ENCODE measurements around the gene TSPAN10. TPM values are rescaled to one million over a fixed set of nuclear protein-coding genes. Genes with fewer than 3 reads are reported as not detected.
A peak's percentile ranks its signal among the peaks of the same experiment; 100 is the strongest.

The TSPAN10 gene
- total RNA-seq, 1 experiment from 2014 or later: 4.0 TPM

DNA sequence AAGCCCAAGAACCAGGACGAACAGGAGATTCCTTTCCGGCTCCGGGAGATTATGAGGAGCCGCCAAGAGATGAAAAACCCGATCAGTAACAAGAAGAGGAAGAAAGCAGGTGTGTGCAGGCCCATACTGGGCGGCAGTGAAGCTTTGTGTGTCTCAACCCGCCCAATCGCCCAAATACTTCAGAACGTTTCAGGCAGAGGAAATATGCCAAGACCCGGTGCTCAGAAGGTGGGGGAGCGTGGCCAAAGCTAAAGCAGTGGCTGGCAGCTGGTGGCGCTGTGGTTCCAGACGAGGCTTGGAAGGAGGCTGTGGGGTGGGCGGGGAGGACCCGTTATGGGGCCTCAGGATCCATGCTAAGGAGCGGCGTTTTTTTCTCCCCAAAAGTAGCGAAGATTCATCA is 30.8 kb downstream of the TSPAN10 start:
- Mint-ChIP-seq H3K4me1 (ENCODE audit: low read depth, unreplicated experiment) (peaks cover 24% of the 10 kb centered on the region), H3K27me3 (ENCODE audit: insufficient read depth, unreplicated experiment) (no peaks in the 10 kb centered on the region), H3K9me3 (ENCODE audit: unreplicated experiment) (no peaks in the 10 kb centered on the region), H3K36me3 (ENCODE audit: insufficient read depth, unreplicated experiment) (peaks cover 67% of the 10 kb centered on the region), H3K4me3 (ENCODE audit: unreplicated experiment) (peak overlapping the region; percentile 90), H3K27ac (ENCODE audit: unreplicated experiment) (peak overlapping the region; percentile 86)
- no TSS peak for BruUV-seq (replicated peaks)
- POLR2A ChIA-PET: interaction anchor here (0.7 to 1.6 kb wide), 2 partner anchors 15 to 370 kb away, joined by 5 to 13 read pairs; partner anchors contain the start of gene DCXR
- Histone ChIP-seq H3K4me3 (ENCODE audit: low read depth, low read length) (no peak overlapping the region; the same call in 1 of the 2 replicates), H3K36me3 (ENCODE audit: control insufficient read depth, insufficient read depth, low read length) (peaks cover 6% of the 10 kb centered on the region; the same call in 1 of the 2 replicates), H3K4me1 (peaks cover 14% of the 10 kb centered on the region), H3K27me3 (replicated peaks; ENCODE audit: control insufficient read depth, insufficient read depth, low read length) (no peaks in the 10 kb centered on the region), H3K9me3 (no peaks in the 10 kb centered on the region)
- CTCF ChIA-PET: interaction anchor here (0.6 kb wide), 1 partner anchor 487 kb away, joined by 4 read pairs; no protein-coding TSS in a partner anchor
- DNase-seq: no peak
- TF ChIP-seq, protein P1, sequence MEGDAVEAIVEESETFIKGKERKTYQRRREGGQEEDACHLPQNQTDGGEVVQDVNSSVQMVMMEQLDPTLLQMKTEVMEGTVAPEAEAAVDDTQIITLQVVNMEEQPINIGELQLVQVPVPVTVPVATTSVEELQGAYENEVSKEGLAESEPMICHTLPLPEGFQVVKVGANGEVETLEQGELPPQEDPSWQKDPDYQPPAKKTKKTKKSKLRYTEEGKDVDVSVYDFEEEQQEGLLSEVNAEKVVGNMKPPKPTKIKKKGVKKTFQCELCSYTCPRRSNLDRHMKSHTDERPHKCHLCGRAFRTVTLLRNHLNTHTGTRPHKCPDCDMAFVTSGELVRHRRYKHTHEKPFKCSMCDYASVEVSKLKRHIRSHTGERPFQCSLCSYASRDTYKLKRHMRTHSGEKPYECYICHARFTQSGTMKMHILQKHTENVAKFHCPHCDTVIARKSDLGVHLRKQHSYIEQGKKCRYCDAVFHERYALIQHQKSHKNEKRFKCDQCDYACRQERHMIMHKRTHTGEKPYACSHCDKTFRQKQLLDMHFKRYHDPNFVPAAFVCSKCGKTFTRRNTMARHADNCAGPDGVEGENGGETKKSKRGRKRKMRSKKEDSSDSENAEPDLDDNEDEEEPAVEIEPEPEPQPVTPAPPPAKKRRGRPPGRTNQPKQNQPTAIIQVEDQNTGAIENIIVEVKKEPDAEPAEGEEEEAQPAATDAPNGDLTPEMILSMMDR (IDR thresholded peaks at IDR 0.05; ENCODE audit: insufficient read depth in 1 of 2, low read depth in 1 of 2, low read length in 1 of 2, severe bottlenecking in 1 of 2, unreplicated experiment in 1 of 2): no peak
- intact Hi-C loops (cut with micrococcal nuclease; ENCODE audit: unreplicated experiment): no loop called here

DNA sequence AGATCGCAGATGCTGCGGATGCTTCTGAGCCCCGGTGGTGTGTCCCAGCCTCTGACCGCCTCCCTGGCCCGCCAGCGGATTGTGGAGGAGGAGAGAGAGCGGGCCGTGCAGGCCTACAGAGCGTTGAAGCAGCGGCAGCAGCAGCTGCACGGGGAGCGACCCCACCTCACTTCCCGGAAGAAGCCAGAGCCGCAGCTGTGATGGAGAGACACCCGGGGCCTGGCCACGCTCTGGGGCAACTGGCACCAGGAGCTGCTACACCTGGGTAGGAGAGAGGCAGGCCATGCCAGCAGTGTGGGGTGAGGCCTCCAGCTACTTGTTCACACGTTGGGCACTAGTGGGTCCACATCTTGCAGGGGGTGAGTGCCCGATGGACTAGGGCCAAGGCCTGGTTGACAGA is 35.5 kb downstream of the TSPAN10 start:
- intact Hi-C loops (cut with micrococcal nuclease; ENCODE audit: unreplicated experiment): no loop called here
- H3K27ac Mint-ChIP-seq (ENCODE audit: unreplicated experiment): no peak overlapping the region
- CTCF ChIA-PET: no interaction called here
- H3K4me1 Mint-ChIP-seq (ENCODE audit: low read depth, unreplicated experiment): peaks cover 14% of the 10 kb centered on the region
- Histone ChIP-seq H3K27me3 (replicated peaks; ENCODE audit: control insufficient read depth, insufficient read depth, low read length) (no peaks in the 10 kb centered on the region), H3K9me3 (no peaks in the 10 kb centered on the region), H3K36me3 (ENCODE audit: control insufficient read depth, insufficient read depth, low read length) (peaks cover 7% of the 10 kb centered on the region; the same call in 1 of the 2 replicates), H3K4me3 (ENCODE audit: low read depth, low read length) (no peak overlapping the region), H3K4me1 (peaks cover 4% of the 10 kb centered on the region; the same call in 1 of the 2 replicates)
- POLR2A ChIA-PET: interaction anchor here (0.6 kb wide), 1 partner anchor 791 kb away, joined by 3 read pairs; no protein-coding TSS in a partner anchor
- no TSS peak for BruUV-seq (replicated peaks)
- no peaks in the 10 kb centered on the region for H3K9me3 Mint-ChIP-seq (ENCODE audit: unreplicated experiment)
- DNase-seq: no peak
- H3K4me3 Mint-ChIP-seq (ENCODE audit: unreplicated experiment): no peak overlapping the region
- H3K27me3 Mint-ChIP-seq (ENCODE audit: insufficient read depth, unreplicated experiment): no peaks in the 10 kb centered on the region
- TF ChIP-seq, protein P1 (IDR thresholded peaks at IDR 0.05; ENCODE audit: insufficient read depth in 1 of 2, low read depth in 1 of 2, low read length in 1 of 2, severe bottlenecking in 1 of 2, unreplicated experiment in 1 of 2): no peak
- H3K36me3 Mint-ChIP-seq (ENCODE audit: insufficient read depth, unreplicated experiment): peaks cover 89% of the 10 kb centered on the region

DNA sequence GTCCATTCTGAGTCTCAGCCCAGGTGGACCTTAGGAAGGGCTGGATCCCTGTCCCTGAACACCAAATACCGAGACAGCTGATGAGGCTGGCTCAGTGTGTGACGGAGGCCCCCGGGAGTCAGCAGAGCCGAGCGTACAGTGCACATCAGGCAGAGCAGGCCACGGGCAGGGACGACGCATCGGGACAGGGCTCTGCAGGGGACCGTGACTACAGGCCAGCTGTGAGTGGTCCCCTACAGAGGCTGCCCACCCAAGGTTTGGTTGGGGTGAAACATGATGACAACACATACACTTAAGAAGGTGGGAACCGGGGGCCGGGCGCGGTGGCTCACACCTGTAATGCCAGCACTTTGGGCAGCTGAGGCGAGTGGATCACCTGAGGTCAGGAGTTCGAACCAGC is 36.0 kb downstream of the TSPAN10 start:
- no peaks in the 10 kb centered on the region for H3K27me3 Mint-ChIP-seq (ENCODE audit: insufficient read depth, unreplicated experiment)
- ChIA-PET POLR2A (no interaction called here), CTCF (no interaction called here)
- TF ChIP-seq, protein P1 (IDR thresholded peaks at IDR 0.05; ENCODE audit: insufficient read depth in 1 of 2, low read depth in 1 of 2, low read length in 1 of 2, severe bottlenecking in 1 of 2, unreplicated experiment in 1 of 2): no peak
- H3K4me1 Mint-ChIP-seq (ENCODE audit: low read depth, unreplicated experiment): peaks cover 10% of the 10 kb centered on the region
- no peaks in the 10 kb centered on the region for H3K27me3 ChIP-seq (replicated peaks; ENCODE audit: control insufficient read depth, insufficient read depth, low read length)
- DNase-seq: no peak
- peaks cover 7% of the 10 kb centered on the region; the same call in 1 of the 2 replicates for H3K36me3 ChIP-seq (ENCODE audit: control insufficient read depth, insufficient read depth, low read length)
- H3K27ac Mint-ChIP-seq (ENCODE audit: unreplicated experiment): no peak overlapping the region
- H3K36me3 Mint-ChIP-seq (ENCODE audit: insufficient read depth, unreplicated experiment): peaks cover 89% of the 10 kb centered on the region
- H3K4me3 Mint-ChIP-seq (ENCODE audit: unreplicated experiment): no peak overlapping the region
- intact Hi-C loops (cut with micrococcal nuclease; ENCODE audit: unreplicated experiment): no loop called here
- BruUV-seq (replicated peaks): no TSS peak
- H3K4me3 ChIP-seq (ENCODE audit: low read depth, low read length): no peak overlapping the region
- H3K9me3 Mint-ChIP-seq (ENCODE audit: unreplicated experiment): no peaks in the 10 kb centered on the region
- H3K9me3 ChIP-seq: no peaks in the 10 kb centered on the region
- no peaks in the 10 kb centered on the region for H3K4me1 ChIP-seq

Data from Caco-2 (cell line).